ENCODE measurements around the gene PRR3.

The PRR3 gene

DNA sequence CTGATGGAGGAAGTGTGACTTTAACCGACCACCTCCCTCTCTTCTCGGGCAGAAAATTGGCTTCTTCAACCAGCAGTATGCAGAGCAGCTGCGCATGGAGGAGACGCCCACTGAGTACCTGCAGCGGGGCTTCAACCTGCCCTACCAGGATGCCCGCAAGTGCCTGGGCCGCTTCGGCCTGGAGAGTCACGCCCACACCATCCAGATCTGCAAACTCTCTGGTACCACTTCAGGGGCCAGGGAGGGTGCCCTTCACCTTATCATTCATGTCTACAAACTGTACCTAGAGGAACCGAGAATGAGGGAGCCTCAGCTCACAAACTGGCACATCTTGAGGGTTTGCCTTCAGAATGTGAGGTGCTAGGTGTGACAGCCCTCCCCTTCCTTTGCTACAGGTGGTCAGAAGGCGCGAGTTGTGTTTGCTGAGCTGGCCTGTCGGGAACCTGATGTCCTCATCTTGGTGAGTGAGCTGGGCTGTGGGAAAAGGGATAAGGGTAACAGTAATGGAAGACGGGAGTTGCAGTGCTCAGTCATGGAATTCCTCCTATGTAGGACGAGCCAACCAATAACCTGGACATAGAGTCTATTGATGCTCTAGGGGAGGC, 32.8 kb downstream of the PRR3 start:
- no peak overlapping the region for H2AFZ ChIP-seq (ENCODE audit: low read depth, low read length)
- no peak overlapping the region for H3K4me3 ChIP-seq (ENCODE audit: low read depth in 1 of 2, low read length in 2 of 2)
- no peaks in the 10 kb centered on the region for H3K4me1 ChIP-seq (ENCODE audit: insufficient read depth, low read length)
- ATAC-seq (ENCODE audit: insufficient read depth, low read depth): no peak
- no peaks in the 10 kb centered on the region for H3K27me3 ChIP-seq (ENCODE audit: insufficient read depth, low read length, poor library complexity)
- peaks cover 98% of the 10 kb centered on the region for H3K36me3 ChIP-seq (ENCODE audit: insufficient read depth, low read length)
- H3K4me2 ChIP-seq (ENCODE audit: insufficient read depth, low read length): no peak overlapping the region
- H3K9ac ChIP-seq (ENCODE audit: low read depth, low read length): no peak overlapping the region
- no peak overlapping the region for H3K27ac ChIP-seq (ENCODE audit: low read length)
- H4K20me1 ChIP-seq (ENCODE audit: insufficient read depth, low read length): peaks cover 20% of the 10 kb centered on the region
- no peak for DNase-seq
- H3K9me3 ChIP-seq (ENCODE audit: insufficient read depth, low read length, severe bottlenecking): no peaks in the 10 kb centered on the region
- H3K79me2 ChIP-seq (ENCODE audit: insufficient read depth, low read length): peaks cover 29% of the 10 kb centered on the region
- TF ChIP-seq EZH2 (IDR thresholded peaks at IDR 0.05; ENCODE audit: borderline replicate concordance, low read depth, low read length, severe bottlenecking): no peak
- TF ChIP-seq, protein P1, sequence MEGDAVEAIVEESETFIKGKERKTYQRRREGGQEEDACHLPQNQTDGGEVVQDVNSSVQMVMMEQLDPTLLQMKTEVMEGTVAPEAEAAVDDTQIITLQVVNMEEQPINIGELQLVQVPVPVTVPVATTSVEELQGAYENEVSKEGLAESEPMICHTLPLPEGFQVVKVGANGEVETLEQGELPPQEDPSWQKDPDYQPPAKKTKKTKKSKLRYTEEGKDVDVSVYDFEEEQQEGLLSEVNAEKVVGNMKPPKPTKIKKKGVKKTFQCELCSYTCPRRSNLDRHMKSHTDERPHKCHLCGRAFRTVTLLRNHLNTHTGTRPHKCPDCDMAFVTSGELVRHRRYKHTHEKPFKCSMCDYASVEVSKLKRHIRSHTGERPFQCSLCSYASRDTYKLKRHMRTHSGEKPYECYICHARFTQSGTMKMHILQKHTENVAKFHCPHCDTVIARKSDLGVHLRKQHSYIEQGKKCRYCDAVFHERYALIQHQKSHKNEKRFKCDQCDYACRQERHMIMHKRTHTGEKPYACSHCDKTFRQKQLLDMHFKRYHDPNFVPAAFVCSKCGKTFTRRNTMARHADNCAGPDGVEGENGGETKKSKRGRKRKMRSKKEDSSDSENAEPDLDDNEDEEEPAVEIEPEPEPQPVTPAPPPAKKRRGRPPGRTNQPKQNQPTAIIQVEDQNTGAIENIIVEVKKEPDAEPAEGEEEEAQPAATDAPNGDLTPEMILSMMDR (IDR thresholded peaks at IDR 0.05; ENCODE audit: borderline replicate concordance, extremely low read depth, low read length, poor library complexity, severe bottlenecking): no peak

DNA sequence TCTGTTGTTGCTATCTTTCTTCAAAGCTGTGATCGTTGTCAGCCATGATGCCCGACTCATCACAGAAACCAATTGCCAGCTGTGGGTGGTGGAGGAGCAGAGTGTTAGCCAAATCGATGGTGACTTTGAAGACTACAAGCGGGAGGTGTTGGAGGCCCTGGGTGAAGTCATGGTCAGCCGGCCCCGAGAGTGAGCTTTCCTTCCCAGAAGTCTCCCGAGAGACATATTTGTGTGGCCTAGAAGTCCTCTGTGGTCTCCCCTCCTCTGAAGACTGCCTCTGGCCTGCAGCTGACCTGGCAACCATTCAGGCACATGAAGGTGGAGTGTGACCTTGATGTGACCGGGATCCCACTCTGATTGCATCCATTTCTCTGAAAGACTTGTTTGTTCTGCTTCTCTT, 33.4 kb downstream of the PRR3 start:
- Histone ChIP-seq H3K4me1 (ENCODE audit: insufficient read depth, low read length) (no peaks in the 10 kb centered on the region), H3K36me3 (ENCODE audit: insufficient read depth, low read length) (peaks cover 96% of the 10 kb centered on the region), H4K20me1 (ENCODE audit: insufficient read depth, low read length) (peaks cover 20% of the 10 kb centered on the region), H3K27ac (ENCODE audit: low read length) (no peak overlapping the region), H3K9me3 (ENCODE audit: insufficient read depth, low read length, severe bottlenecking) (no peaks in the 10 kb centered on the region), H2AFZ (ENCODE audit: low read depth, low read length) (no peak overlapping the region), H3K4me2 (ENCODE audit: insufficient read depth, low read length) (no peak overlapping the region), H3K79me2 (ENCODE audit: insufficient read depth, low read length) (peaks cover 29% of the 10 kb centered on the region), H3K9ac (ENCODE audit: low read depth, low read length) (no peak overlapping the region), H3K4me3 (ENCODE audit: low read depth in 1 of 2, low read length in 2 of 2) (no peak overlapping the region), H3K27me3 (ENCODE audit: insufficient read depth, low read length, poor library complexity) (no peaks in the 10 kb centered on the region)
- TF ChIP-seq, protein P1 (IDR thresholded peaks at IDR 0.05; ENCODE audit: borderline replicate concordance, extremely low read depth, low read length, poor library complexity, severe bottlenecking): no peak
- TF ChIP-seq EZH2 (IDR thresholded peaks at IDR 0.05; ENCODE audit: borderline replicate concordance, low read depth, low read length, severe bottlenecking): no peak
- DNase-seq (no peak), ATAC-seq (ENCODE audit: insufficient read depth, low read depth) (no peak)

DNA sequence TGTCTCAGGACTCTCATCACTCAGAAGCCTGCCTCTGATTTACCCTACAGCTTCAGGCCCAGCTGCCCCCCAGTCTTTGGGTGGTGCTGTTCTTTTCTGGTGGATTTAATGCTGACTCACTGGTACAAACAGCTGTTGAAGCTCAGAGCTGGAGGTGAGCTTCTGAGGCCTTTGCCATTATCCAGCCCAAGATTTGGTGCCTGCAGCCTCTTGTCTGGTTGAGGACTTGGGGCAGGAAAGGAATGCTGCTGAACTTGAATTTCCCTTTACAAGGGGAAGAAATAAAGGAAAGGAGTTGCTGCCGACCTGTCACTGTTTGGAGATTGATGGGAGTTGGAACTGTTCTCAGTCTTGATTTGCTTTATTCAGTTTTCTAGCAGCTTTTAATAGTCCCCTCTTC, 33.9 kb downstream of the PRR3 start:
- ATAC-seq (ENCODE audit: insufficient read depth, low read depth): no peak
- TF ChIP-seq, protein P1 (IDR thresholded peaks at IDR 0.05; ENCODE audit: borderline replicate concordance, extremely low read depth, low read length, poor library complexity, severe bottlenecking): no peak
- Histone ChIP-seq H3K27ac (ENCODE audit: low read length) (no peak overlapping the region), H3K4me2 (ENCODE audit: insufficient read depth, low read length) (no peak overlapping the region), H3K79me2 (ENCODE audit: insufficient read depth, low read length) (peaks cover 29% of the 10 kb centered on the region), H3K27me3 (ENCODE audit: insufficient read depth, low read length, poor library complexity) (no peaks in the 10 kb centered on the region), H3K4me1 (ENCODE audit: insufficient read depth, low read length) (no peaks in the 10 kb centered on the region), H2AFZ (ENCODE audit: low read depth, low read length) (no peak overlapping the region), H3K36me3 (ENCODE audit: insufficient read depth, low read length) (peaks cover 91% of the 10 kb centered on the region), H4K20me1 (ENCODE audit: insufficient read depth, low read length) (peaks cover 20% of the 10 kb centered on the region), H3K9ac (ENCODE audit: low read depth, low read length) (no peak overlapping the region), H3K9me3 (ENCODE audit: insufficient read depth, low read length, severe bottlenecking) (no peaks in the 10 kb centered on the region), H3K4me3 (ENCODE audit: low read depth in 1 of 2, low read length in 2 of 2) (no peak overlapping the region)
- no peak for DNase-seq

DNA sequence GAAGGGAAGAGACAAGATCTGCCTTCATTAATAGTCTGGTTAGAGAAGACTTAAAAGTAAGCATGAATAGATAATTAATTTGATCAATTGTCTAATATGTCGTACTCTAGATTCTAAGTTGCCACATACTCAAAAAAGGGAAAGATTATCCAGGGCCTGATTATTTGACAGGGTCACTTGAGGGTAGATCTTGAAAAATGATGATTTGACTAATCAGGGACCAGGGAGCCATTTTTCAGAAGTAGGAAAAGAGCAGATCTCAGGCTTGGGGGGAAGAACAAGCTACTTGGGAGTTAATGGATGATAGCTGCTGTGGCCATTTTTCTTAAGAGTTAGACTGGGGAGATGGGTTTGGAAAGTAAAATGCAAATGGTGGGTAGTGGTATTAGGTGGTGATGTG, 35.2 kb downstream of the PRR3 start:
- no peak for TF ChIP-seq EZH2 (IDR thresholded peaks at IDR 0.05; ENCODE audit: borderline replicate concordance, low read depth, low read length, severe bottlenecking)
- no peak for ATAC-seq (ENCODE audit: insufficient read depth, low read depth)
- no peak for DNase-seq
- Histone ChIP-seq H3K4me2 (ENCODE audit: insufficient read depth, low read length) (no peak overlapping the region), H3K4me3 (ENCODE audit: low read depth in 1 of 2, low read length in 2 of 2) (no peak overlapping the region), H3K27ac (ENCODE audit: low read length) (no peak overlapping the region), H3K27me3 (ENCODE audit: insufficient read depth, low read length, poor library complexity) (no peaks in the 10 kb centered on the region), H3K36me3 (ENCODE audit: insufficient read depth, low read length) (peaks cover 79% of the 10 kb centered on the region), H2AFZ (ENCODE audit: low read depth, low read length) (no peak overlapping the region), H3K79me2 (ENCODE audit: insufficient read depth, low read length) (peaks cover 29% of the 10 kb centered on the region), H3K9ac (ENCODE audit: low read depth, low read length) (no peak overlapping the region), H4K20me1 (ENCODE audit: insufficient read depth, low read length) (peaks cover 20% of the 10 kb centered on the region), H3K4me1 (ENCODE audit: insufficient read depth, low read length) (no peaks in the 10 kb centered on the region), H3K9me3 (ENCODE audit: insufficient read depth, low read length, severe bottlenecking) (no peaks in the 10 kb centered on the region)

Measured in DND-41 (cell line).